Duodenal mucosa (tissue), 2 donors: Measurements from ENCODE around the gene UNC13D.
A peak's percentile ranks its signal among the peaks of the same experiment; 100 is the strongest.

Source experiments
- H3K27ac ChIP-seq: one replicate; pipeline ENCODE4 v1.7.0; 2013; ENCODE audit warnings: low read depth, low read length
- H3K27me3 ChIP-seq, 2 donors: one replicate each; pipeline ENCODE4 v1.7.0; 2013; ENCODE audit warnings: low read length in 2 of 2, control low read depth in 1 of 2; ENCODE audit not compliant: insufficient read depth in 2 of 2, control insufficient read depth in 1 of 2
- H3K36me3 ChIP-seq, 2 donors: one replicate each; pipeline ENCODE4 v1.7.0; 2013; ENCODE audit warnings: low read length in 2 of 2, control low read depth in 1 of 2; ENCODE audit not compliant: insufficient read depth in 2 of 2, control insufficient read depth in 1 of 2
- H3K4me1 ChIP-seq, 2 donors: one replicate each; pipeline ENCODE4 v1.7.0; 2013; ENCODE audit warnings: low read length in 2 of 2, control low read depth in 1 of 2; ENCODE audit not compliant: insufficient read depth in 2 of 2, control insufficient read depth in 1 of 2
- H3K4me3 ChIP-seq, 2 donors: one replicate each; pipeline ENCODE4 v1.7.0; 2013; ENCODE audit warnings: low read length in 2 of 2, low read depth in 1 of 2
- H3K9ac ChIP-seq, 2 donors: one replicate each; pipeline ENCODE4 v1.7.0; 2013; ENCODE audit warnings: low read length in 2 of 2, low read depth in 1 of 2
- H3K9me3 ChIP-seq, 2 donors: one replicate each; pipeline ENCODE4 v1.7.0; 2013; ENCODE audit warnings: low read length in 2 of 2, control low read depth in 1 of 2; ENCODE audit not compliant: control insufficient read depth in 1 of 2

Gene UNC13D

DNA sequence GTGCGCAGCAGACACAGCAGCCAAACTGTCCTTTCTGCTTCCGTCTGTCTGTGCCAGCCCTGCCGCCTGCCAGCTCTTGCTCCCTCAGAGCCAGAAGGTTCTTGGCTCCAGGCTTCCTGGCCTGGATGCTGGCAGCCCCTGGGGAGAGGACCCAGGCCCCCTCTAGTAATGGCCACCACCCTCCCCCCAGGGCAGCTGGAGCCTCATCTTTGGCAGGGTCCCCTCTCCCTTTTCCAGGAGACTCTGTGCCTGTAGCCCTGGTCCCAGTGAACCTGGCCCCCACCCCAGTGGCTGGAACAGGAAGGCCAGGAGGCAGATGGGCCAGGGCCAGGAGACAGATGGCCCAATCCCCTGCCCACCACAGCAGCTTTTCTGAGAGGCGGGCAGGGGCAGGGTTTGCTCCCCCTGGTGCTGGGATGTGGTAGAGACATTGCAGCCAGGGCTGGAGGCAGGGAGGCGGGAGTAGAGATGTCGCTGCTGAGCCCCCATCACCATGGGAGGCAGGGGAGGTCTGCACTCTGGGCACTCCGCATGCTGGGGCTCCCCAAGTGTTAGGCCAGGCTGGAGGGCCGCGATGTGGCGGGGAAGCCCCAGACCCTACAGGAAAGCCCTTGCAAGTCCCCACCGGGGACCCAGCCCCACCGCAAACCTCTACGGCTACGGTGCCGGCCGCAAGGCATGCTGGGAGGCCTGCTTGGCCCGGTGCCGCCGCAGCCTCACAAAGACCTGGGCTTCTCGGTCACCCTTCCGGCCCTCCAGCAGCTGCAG, 16.7 kb downstream of the UNC13D start:
- H3K9ac ChIP-seq = peak overlapping the region in 1 of 2 donors; percentile 69
- no peaks in the 10 kb centered on the region for H3K27me3 ChIP-seq
- H3K4me1 ChIP-seq = peaks cover 11 to 24% of the 10 kb centered on the region in 2 donors
- H3K27ac ChIP-seq = peak overlapping the region; percentile 32
- peak overlapping the region in 1 of 2 donors; percentile 60 for H3K4me3 ChIP-seq
- H3K9me3 ChIP-seq = no peaks in the 10 kb centered on the region
- peaks cover 9 to 27% of the 10 kb centered on the region in 2 donors for H3K36me3 ChIP-seq

DNA sequence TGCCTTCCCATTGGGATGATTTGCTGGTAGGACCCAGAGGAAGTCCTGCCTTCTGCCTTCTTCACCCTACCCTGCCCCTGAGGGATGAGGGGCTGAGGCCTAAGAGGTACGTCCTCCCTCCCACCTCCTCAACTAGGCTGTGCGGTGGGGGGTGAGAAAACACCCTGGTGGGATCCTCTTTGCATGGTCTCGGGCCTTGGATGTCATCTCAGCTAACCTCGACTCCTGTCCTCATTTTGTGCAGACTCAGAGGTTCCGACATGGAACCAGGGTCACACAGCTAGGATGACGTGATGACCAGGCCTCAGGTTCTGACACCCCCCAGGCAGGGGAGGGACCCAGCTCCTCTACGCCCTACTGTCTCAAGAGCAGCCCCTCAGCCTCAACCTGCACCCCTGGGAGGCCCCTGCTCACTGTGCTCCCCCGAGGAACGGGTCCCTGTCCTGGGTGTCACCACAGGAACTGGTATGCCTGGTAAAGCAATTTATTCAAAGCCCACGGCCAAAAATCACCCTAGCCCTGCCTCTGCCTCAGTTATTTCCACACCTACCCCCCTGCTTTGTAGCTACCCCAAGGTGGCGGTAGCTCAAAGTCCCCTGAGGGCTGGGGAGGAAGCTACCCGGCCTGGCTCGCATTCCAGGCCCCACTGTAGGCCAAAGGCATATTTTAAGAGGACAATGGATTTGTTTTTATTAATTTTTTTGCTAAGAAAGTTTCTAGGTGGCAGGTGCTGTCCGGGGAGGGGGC, 17.5 kb downstream of the UNC13D start:
- Histone ChIP-seq H3K27ac (no peak overlapping the region), H3K4me3 (no peak overlapping the region), H3K4me1 (peaks cover 18 to 31% of the 10 kb centered on the region in 2 donors), H3K9me3 (no peaks in the 10 kb centered on the region), H3K36me3 (peaks cover 9 to 27% of the 10 kb centered on the region in 2 donors), H3K9ac (peak overlapping the region in 1 of 2 donors; percentile 18), H3K27me3 (no peaks in the 10 kb centered on the region)

DNA sequence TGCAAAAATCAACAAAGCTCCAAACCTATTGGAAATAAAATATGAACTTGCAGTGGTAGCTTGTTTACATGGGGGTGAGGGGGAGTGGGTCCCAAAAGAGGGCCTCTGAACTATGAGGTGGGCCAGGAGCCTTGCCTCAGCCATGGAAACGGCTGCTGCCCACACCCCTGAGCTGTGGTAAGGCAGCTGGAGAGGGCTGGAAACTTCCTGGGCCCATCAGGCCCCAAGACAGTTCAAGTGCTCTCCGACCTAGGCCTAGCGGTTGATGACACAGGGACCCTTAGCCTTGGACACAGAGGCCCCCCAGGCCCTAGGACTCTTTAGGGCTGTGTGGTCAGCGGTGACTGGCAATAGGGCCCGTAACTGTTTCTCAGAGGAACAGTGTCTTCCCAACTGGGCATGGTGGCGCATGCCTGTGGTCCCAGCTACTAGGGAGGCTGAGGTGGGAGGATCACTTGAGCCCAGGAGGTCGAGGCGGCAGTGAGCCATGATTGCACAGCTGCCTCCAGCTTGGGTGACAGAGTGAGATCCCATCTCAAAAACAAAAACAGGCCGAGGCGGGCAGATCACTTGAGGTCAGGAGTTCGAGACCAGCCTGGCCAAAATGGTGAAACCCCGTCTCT, 18.3 kb downstream of the UNC13D start:
- H3K36me3 ChIP-seq = peaks cover 9 to 36% of the 10 kb centered on the region in 2 donors
- H3K27ac ChIP-seq = no peak overlapping the region

DNA sequence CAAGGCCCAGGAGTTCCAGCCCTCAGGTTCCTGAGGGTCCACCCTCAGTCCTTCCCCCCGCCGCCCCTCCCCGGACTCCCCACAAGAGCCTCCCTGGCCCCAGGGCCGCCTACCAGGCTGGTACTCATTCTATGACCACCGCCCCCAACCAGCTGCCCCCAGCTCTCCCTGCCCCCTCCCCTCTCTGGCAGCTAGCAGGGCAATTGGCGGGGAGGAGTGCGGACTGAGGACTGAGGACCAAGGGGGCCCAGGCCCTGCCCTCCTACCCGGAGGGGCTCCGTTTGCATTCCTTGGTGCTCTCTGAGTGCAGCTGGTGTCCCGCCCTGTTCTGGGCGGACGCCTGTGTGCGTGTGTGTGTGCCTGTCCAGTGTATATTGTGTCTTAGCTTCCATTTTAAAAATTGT, 19.1 kb downstream of the UNC13D start:
- no peak overlapping the region for H3K4me3 ChIP-seq
- no peak overlapping the region for H3K9ac ChIP-seq
- H3K27me3 ChIP-seq = no peaks in the 10 kb centered on the region
- H3K36me3 ChIP-seq = peaks cover 16 to 39% of the 10 kb centered on the region in 2 donors
- H3K9me3 ChIP-seq = no peaks in the 10 kb centered on the region
- peaks cover 12 to 25% of the 10 kb centered on the region in 2 donors for H3K4me1 ChIP-seq
- H3K27ac ChIP-seq = no peak overlapping the region

More for the DNA sequence above, 18.3 kb downstream of the UNC13D start:
- Histone ChIP-seq H3K9ac (no peak overlapping the region), H3K4me1 (peaks cover 15 to 29% of the 10 kb centered on the region in 2 donors), H3K9me3 (no peaks in the 10 kb centered on the region), H3K27me3 (no peaks in the 10 kb centered on the region), H3K4me3 (no peak overlapping the region)

DNA sequence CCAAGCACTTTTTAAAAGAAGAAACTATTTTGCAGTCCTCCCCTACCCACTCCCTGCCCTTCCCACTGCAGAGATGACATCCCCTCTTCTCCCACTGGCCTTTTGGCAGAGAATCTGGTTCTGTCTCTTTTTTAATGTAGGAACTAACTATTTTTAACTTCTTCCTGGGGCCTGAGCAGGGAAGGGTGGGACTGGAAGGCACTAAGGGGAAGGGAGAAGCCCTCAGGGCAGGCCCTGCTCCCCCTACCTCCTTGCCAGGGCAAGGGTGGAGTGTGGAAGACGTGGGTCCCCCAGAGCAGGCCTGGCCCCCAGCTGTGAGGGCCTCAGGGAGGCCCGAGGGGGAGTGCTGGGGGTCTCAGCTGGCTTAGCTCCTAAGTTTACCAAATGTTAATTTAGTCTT, 19.5 kb downstream of the UNC13D start:
- H3K9ac ChIP-seq = no peak overlapping the region
- H3K36me3 ChIP-seq = peaks cover 20 to 44% of the 10 kb centered on the region in 2 donors
- H3K4me3 ChIP-seq = no peak overlapping the region
- peaks cover 12 to 25% of the 10 kb centered on the region in 2 donors for H3K4me1 ChIP-seq
- no peaks in the 10 kb centered on the region for H3K9me3 ChIP-seq
- no peaks in the 10 kb centered on the region for H3K27me3 ChIP-seq
- H3K27ac ChIP-seq = no peak overlapping the region

DNA sequence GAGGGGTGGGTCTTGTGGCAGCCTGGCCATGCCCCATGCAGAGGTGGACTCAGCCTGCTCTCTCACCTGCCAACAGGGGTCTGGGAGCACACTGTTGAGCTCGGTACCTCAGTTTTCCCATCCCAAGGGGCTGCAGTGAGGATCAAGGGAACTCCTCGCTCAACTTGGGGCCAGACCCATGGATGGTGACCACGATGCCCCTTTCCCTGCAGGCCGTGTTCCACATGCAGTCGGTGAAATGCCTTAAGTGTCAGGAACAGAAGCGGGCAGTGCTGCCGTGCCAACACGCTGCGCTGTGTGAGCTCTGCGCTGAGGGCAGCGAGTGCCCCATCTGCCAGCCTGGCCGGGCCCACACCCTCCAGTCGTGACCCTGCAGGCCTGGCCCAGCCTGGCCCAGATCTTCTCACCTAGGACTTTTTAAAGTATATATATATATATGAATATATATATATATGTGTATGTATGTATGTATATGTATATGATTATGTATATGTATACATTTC, 20.1 kb downstream of the UNC13D start:
- Histone ChIP-seq H3K9ac (no peak overlapping the region), H3K27me3 (no peaks in the 10 kb centered on the region), H3K4me1 (peaks cover 12 to 25% of the 10 kb centered on the region in 2 donors), H3K4me3 (no peak overlapping the region), H3K9me3 (no peaks in the 10 kb centered on the region), H3K27ac (no peak overlapping the region), H3K36me3 (peaks cover 26 to 50% of the 10 kb centered on the region in 2 donors)

DNA sequence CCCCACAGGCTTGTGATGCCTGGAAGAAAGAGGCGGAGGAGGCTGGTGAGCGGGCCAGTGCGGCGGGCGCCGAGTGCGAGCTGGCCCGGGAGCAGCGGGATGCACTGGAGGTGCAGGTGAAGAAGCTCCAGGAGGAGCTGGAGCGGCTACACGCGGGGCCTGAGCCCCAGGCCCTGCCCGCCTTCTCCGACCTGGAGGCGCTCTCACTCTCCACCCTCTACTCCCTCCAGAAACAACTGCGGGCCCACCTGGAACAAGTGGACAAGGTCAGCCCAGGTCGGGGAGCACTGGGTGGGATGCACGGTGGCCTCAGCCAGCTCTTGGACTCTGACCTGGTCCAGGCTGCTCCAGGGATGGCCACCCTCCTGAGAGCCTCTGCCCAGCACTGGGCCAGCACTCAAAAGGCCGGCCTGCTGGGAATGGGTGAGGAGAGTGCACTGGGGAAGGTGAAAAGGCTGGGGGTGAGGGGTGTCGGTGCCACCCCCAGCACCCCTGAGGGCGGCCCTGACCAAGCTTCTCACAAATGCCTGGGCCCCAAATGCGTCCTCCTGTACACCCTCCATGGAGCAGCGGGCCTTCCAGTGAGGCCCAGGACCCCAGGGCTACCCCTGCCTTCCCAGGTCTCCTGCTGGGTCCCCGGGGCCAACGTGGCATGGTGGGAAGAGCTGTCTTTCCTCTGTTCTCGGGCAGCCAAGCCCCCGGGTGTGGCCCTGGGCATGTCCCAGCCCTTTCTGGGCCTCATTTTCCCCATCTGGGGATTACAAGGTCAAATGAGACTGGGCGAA, 20.8 kb downstream of the UNC13D start:
- Histone ChIP-seq H3K4me1 (peaks cover 12 to 25% of the 10 kb centered on the region in 2 donors), H3K4me3 (no peak overlapping the region), H3K36me3 (peaks cover 29 to 53% of the 10 kb centered on the region in 2 donors), H3K9ac (no peak overlapping the region), H3K27me3 (no peaks in the 10 kb centered on the region), H3K27ac (no peak overlapping the region), H3K9me3 (no peaks in the 10 kb centered on the region)

DNA sequence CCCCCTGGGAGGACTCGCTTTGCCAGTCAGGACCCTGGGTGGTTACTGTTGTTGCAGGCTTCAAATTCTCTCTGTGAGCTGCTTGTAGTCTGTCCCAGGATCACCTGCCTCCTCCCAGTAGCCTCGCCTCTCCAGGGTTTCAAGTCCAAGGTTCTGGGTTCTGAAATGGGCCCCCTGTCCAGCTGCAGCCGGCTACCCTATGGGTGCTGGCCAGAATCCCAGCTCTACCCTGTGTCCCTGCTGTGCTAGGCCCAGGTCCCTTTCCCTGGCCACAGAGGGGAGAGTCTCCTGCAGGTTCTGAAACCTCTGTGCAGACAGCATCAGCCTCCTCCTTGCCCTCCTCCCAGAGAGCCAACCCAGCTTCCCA, 21.4 kb downstream of the UNC13D start:
- H3K4me3 ChIP-seq = no peak overlapping the region
- H3K4me1 ChIP-seq = peaks cover 12 to 21% of the 10 kb centered on the region in 2 donors
- H3K9me3 ChIP-seq = no peaks in the 10 kb centered on the region
- no peaks in the 10 kb centered on the region for H3K27me3 ChIP-seq
- H3K9ac ChIP-seq = no peak overlapping the region
- H3K36me3 ChIP-seq = peaks cover 29 to 60% of the 10 kb centered on the region in 2 donors
- H3K27ac ChIP-seq = no peak overlapping the region

GRCh38 chr17:75822119-75822799, 21.9 kb downstream of the UNC13D start:
- H3K9me3 ChIP-seq = no peaks in the 10 kb centered on the region
- H3K4me1 ChIP-seq = peaks cover 12 to 16% of the 10 kb centered on the region in 2 donors
- peaks cover 32 to 65% of the 10 kb centered on the region in 2 donors for H3K36me3 ChIP-seq
- no peak overlapping the region for H3K27ac ChIP-seq
- H3K9ac ChIP-seq = no peak overlapping the region
- no peak overlapping the region for H3K4me3 ChIP-seq
- H3K27me3 ChIP-seq = no peaks in the 10 kb centered on the region
